Activated CD8-positive, alpha-beta T cell treated with anti-CD3 and anti-CD28 coated beads, Interleukin-2, amount 10 ng/mL, durations not matched to agents 7 days and 5 days (primary cell): ENCODE results near the gene GOLGA8G. TPM values are rescaled to one million over a fixed set of nuclear protein-coding genes. Genes with fewer than 3 reads are reported as not detected.
"Not testable (repeated sequence)": the region's sequence is repeated elsewhere in the genome, so short reads cannot be mapped to it uniquely, and the experiment has no call there.

Experiments used
- ATAC-seq: fragments of 150-1000 bp; cut with Tn5 transposase; one replicate; pipeline ENCODE4 v1.10.0; 2021; ENCODE audit warnings: moderate library complexity
- CTCF ChIA-PET: fragments of 350-600 bp; sonication (Branson Sonifier 250); formaldehyde crosslinking; loops from one replicate; lab custom pipeline; 2021; ENCODE audit warnings: antibody characterized with exemption; lab: Charles Lee
- POLR2A ChIA-PET: fragments of 350-600 bp; sonication (Branson Sonifier 250); formaldehyde crosslinking; loops from one replicate; lab custom pipeline; 2021; ENCODE audit warnings: antibody characterized with exemption; lab: Charles Lee
- DNase-seq: peaks from one replicate; pipeline ENCODE4 v3.0.0-alpha.2; 2020
- H3K27ac Mint-ChIP-seq: one replicate; pipeline ENCODE4 v1.8.0; 2021; ENCODE audit warnings: mild to moderate bottlenecking, mixed read lengths
- H3K27me3 Mint-ChIP-seq: one replicate; pipeline ENCODE4 v1.8.0; 2021; ENCODE audit warnings: low read depth, mixed read lengths
- H3K36me3 Mint-ChIP-seq: one replicate; pipeline ENCODE4 v1.8.0; 2021; ENCODE audit warnings: low read depth, mixed read lengths
- H3K4me1 Mint-ChIP-seq: one replicate; pipeline ENCODE4 v1.8.0; 2021; ENCODE audit warnings: low read depth, mixed read lengths
- H3K4me3 Mint-ChIP-seq: one replicate; pipeline ENCODE4 v1.8.0; 2021; ENCODE audit warnings: mild to moderate bottlenecking, mixed read lengths
- H3K9me3 Mint-ChIP-seq: one replicate; pipeline ENCODE4 v1.8.0; 2022; ENCODE audit warnings: mixed read lengths; ENCODE audit not compliant: insufficient read depth
- microRNA-seq: library from miRNA; unstranded; fragments of <30 nt; microRNA quantifications from one replicate; pipeline ENCODE4 v1.2.0, GENCODE V29; 2022
- total RNA-seq, 2 experiments: library from RNA; stranded (reverse); gene quantifications; one replicate each; pipeline ENCODE4 v1.2.3, GENCODE V29; 2021

Gene GOLGA8G
- total RNA-seq = not detected

GRCh38 chr15:28532954-28533353, at the start of gene GOLGA8G:
GOLGA8G (minus strand) TSS chr15:28532971; CDS start chr15:28532909, 62 bp downstream.
- CTCF ChIA-PET, H3K36me3 Mint-ChIP-seq, H3K4me3 Mint-ChIP-seq, POLR2A ChIA-PET, H3K27ac Mint-ChIP-seq, H3K4me1 Mint-ChIP-seq, H3K27me3 Mint-ChIP-seq, DNase-seq, ATAC-seq, H3K9me3 Mint-ChIP-seq: not testable (repeated sequence)

GRCh38 chr15:28573351-28573750, 40.6 kb upstream of the GOLGA8G start:
- H3K4me1 Mint-ChIP-seq, H3K27ac Mint-ChIP-seq, H3K4me3 Mint-ChIP-seq, H3K27me3 Mint-ChIP-seq, ATAC-seq, POLR2A ChIA-PET, CTCF ChIA-PET, DNase-seq, H3K36me3 Mint-ChIP-seq, H3K9me3 Mint-ChIP-seq: not testable (repeated sequence)

GRCh38 chr15:28553268-28553667, 20.5 kb upstream of the GOLGA8G start, which contains the start of gene GOLGA6L25:
GOLGA6L25 (plus strand) TSS chr15:28553568; CDS start chr15:28553629, 61 bp downstream.
- H3K4me1 Mint-ChIP-seq, H3K4me3 Mint-ChIP-seq, H3K27ac Mint-ChIP-seq, CTCF ChIA-PET, H3K27me3 Mint-ChIP-seq, POLR2A ChIA-PET, ATAC-seq, H3K36me3 Mint-ChIP-seq, H3K9me3 Mint-ChIP-seq, DNase-seq: not testable (repeated sequence)

- H3K9me3 Mint-ChIP-seq, H3K36me3 Mint-ChIP-seq, H3K4me3 Mint-ChIP-seq, ATAC-seq, H3K27ac Mint-ChIP-seq, DNase-seq, H3K27me3 Mint-ChIP-seq, H3K4me1 Mint-ChIP-seq, POLR2A ChIA-PET, CTCF ChIA-PET: not testable (repeated sequence)
Measured at GRCh38 chr15:28515208-28515607, 17.6 kb downstream of the GOLGA8G start.

- ATAC-seq, POLR2A ChIA-PET, H3K9me3 Mint-ChIP-seq, CTCF ChIA-PET, H3K4me3 Mint-ChIP-seq, H3K36me3 Mint-ChIP-seq, H3K4me1 Mint-ChIP-seq, H3K27me3 Mint-ChIP-seq, H3K27ac Mint-ChIP-seq, DNase-seq: not testable (repeated sequence)
Measured at GRCh38 chr15:28514128-28514527, 18.6 kb downstream of the GOLGA8G start.

GRCh38 chr15:28508217-28508889, 24.4 kb downstream of the GOLGA8G start:
- H3K4me3 Mint-ChIP-seq, H3K27me3 Mint-ChIP-seq, H3K27ac Mint-ChIP-seq, CTCF ChIA-PET, ATAC-seq, H3K4me1 Mint-ChIP-seq, POLR2A ChIA-PET, H3K36me3 Mint-ChIP-seq, H3K9me3 Mint-ChIP-seq, DNase-seq: not testable (repeated sequence)

GRCh38 chr15:28481340-28481739, 51.4 kb downstream of the GOLGA8G start:
- ATAC-seq, H3K36me3 Mint-ChIP-seq, H3K9me3 Mint-ChIP-seq, H3K4me1 Mint-ChIP-seq, DNase-seq, H3K4me3 Mint-ChIP-seq, POLR2A ChIA-PET, CTCF ChIA-PET, H3K27ac Mint-ChIP-seq, H3K27me3 Mint-ChIP-seq: not testable (repeated sequence)

Small RNA genes lying within 50 kb of the gene (microRNA-seq; reads per million reads assigned to microRNA genes)
- not detected for gene MIR4509-3

Other genes starting within 250 kb of the GOLGA8G start
- gene HERC2, start 210.8 kb downstream of the GOLGA8G start, total RNA-seq = 10 to 100 TPM; 42.6 to 44.7 TPM
- not detected for gene GOLGA6L24, start 174.9 kb downstream of the GOLGA8G start, total RNA-seq
- not detected for gene GOLGA8F, start 154.3 kb downstream of the GOLGA8G start, total RNA-seq
- gene GOLGA6L25, start 20.6 kb upstream of the GOLGA8G start, total RNA-seq = not detected
- gene GOLGA8M, start 179.4 kb upstream of the GOLGA8G start, total RNA-seq = 1 to 10 TPM; 5.2 to 7.1 TPM